Measurements from ENCODE around the gene FAM200C. TPM values are rescaled to one million over a fixed set of nuclear protein-coding genes. Genes with fewer than 3 reads are reported as not detected.

Gene FAM200C
- total RNA-seq, 1 donor from 2014 or later: 8.1 TPM

DNA sequence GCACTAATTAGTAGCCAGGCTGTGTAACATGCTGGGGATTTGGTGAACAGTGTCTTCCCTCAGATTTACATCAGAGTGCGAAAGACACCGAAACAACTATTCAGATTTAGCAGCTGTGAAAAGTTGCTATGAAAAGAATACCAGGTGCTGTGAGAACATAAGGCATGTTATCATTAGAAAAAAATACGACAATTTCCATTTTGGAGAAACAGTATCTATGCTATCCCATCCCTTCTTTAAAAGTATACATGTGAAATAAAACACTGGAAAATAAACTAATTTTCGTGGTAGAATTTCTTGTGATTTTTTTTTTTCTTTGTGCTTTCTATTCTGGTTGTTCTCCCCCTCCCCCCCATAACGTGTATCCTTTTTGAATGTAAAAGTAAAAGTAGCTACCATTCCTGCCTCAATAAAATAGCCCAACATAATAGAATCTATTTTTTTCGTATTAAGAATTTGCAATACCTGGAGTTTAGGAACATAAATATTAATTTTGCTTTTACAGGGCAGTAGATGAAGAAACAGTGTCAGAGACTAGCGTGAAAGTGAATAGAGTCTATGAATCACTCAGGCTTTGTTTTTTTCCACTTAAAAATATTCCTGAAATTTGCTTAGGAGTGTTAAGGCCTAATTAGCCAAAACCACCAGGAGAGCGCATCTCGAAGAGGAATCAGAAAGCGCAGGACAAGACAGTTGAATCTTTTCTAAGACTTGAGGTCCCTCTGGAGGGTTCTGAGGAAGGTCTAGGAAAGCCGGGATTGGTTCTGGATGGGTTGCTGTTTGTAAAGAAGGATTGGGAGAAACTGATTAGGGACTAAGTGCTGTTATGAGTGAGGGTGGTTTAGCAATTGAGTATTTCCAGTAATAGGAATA is 19.8 kb upstream of the FAM200C start:
- TF ChIP-seq, protein P1, sequence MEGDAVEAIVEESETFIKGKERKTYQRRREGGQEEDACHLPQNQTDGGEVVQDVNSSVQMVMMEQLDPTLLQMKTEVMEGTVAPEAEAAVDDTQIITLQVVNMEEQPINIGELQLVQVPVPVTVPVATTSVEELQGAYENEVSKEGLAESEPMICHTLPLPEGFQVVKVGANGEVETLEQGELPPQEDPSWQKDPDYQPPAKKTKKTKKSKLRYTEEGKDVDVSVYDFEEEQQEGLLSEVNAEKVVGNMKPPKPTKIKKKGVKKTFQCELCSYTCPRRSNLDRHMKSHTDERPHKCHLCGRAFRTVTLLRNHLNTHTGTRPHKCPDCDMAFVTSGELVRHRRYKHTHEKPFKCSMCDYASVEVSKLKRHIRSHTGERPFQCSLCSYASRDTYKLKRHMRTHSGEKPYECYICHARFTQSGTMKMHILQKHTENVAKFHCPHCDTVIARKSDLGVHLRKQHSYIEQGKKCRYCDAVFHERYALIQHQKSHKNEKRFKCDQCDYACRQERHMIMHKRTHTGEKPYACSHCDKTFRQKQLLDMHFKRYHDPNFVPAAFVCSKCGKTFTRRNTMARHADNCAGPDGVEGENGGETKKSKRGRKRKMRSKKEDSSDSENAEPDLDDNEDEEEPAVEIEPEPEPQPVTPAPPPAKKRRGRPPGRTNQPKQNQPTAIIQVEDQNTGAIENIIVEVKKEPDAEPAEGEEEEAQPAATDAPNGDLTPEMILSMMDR (conservative IDR thresholded peaks at IDR 0.05): no peak
- no peak for DNase-seq (ENCODE audit: extremely low spot score, unreplicated experiment)
- Mint-ChIP-seq H3K9me3 (no peaks in the 10 kb centered on the region), H3K27ac (peak overlapping the region; percentile 95), H3K27me3 (no peaks in the 10 kb centered on the region), H3K4me3 (peak overlapping the region; percentile 96), H3K4me1 (ENCODE audit: unreplicated experiment) (peaks cover 35% of the 10 kb centered on the region), H3K36me3 (peaks cover 10% of the 10 kb centered on the region)

DNA sequence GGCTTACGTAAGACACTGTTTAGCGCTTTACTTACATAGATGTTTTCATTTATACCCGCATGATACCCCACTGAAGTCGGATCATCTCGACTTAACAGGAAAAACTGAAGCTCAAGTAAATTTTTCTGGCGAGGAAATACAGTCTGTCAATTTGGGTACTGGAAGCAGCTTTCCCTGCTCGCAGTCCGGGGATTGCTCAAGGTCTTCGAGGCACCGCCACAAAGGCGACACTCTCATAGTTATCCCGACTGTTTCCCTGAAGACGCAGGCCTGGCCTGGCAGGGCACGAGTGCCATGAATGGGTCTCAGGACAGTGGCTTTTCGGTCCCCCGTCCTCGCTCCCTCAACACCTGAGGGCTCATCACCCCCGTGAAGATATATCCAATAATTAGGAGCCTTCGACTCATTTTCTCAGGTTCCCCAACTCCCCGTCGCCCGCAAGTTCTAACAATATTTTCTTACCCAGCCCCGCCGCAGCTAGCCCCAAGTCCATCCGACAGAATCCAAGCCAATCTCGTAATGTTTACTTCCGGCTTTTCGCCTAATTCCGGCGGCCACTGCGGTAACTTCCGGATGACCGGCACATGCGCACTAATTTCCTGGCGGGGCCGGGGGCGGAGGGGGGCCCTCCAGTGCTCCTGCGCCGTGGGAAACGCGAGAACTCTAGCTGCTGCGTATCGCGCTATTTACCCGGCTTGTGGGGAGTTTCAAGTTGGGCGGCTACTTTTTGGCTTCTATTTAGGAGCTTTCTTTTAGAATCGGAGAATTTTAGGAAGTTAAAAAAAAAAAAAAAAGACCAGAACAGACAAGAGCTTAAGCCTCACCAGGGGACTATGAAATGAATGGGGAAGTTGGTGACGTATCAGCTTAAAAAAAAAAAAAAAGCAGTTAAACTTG is 19.0 kb upstream of the FAM200C start, which contains the start of gene SLU7:
SLU7 (minus strand) TSS at position 521 of the 897 bp plus-strand sequence. CDS start 3,787 bp downstream, outside the sequence.
- Mint-ChIP-seq H3K27ac (peak within 1 kb of the TSS; percentile 95), H3K9me3 (no peaks in the 10 kb centered on the region), H3K36me3 (peaks cover 4% of the 10 kb centered on the region), H3K27me3 (no peaks in the 10 kb centered on the region), H3K4me3 (peak within 1 kb of the TSS; percentile 96), H3K4me1 (ENCODE audit: unreplicated experiment) (peaks cover 27% of the 10 kb centered on the region)
- TF ChIP-seq, protein P1 (conservative IDR thresholded peaks at IDR 0.05): no peak
- peak; percentile 95 for DNase-seq (ENCODE audit: extremely low spot score, unreplicated experiment)

DNA sequence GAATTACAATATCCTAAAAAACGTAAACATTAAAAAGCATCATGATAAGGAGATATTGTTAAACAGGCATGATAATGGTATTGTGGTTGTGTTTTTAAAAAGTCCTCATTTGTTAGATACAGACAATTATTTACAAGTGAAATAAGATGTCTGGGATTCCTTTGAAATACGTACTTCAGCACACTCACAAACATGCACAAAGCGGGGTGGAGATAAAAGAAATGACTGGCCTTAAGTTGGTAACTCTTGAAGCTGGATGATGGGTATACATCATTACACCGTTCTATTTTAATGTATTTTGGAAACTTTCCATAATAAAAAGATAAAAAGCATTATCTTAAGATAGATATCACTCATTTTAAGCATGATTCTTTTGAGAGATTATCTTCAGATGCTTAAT is 1.0 kb downstream of the FAM200C start:
- TF ChIP-seq, protein P1 (conservative IDR thresholded peaks at IDR 0.05): no peak
- no peak for DNase-seq (ENCODE audit: extremely low spot score, unreplicated experiment)

DNA sequence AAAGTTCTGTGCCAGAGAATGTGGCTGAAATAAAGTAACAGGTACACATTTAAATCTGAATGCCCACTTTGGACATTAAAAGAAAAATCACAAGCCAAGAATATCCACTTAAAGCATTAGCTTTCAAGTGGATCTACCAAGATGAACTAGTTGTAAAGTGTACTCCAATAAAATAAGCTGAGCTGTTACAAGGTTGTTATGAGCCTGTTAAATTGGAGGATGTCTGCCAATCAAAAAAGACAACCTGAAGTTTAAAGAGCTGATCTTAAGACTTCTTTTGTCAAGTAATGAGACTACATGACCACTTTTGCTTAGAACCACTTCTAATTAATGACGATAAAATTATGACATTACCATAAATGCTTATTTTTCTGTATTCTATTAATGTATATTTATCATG is 2.4 kb downstream of the FAM200C start:
- Mint-ChIP-seq H3K36me3 (peaks cover 3% of the 10 kb centered on the region), H3K4me3 (no peak overlapping the region), H3K27me3 (no peaks in the 10 kb centered on the region), H3K27ac (no peak overlapping the region), H3K9me3 (no peaks in the 10 kb centered on the region), H3K4me1 (ENCODE audit: unreplicated experiment) (peaks cover 10% of the 10 kb centered on the region)
- no peak for DNase-seq (ENCODE audit: extremely low spot score, unreplicated experiment)
- TF ChIP-seq, protein P1 (conservative IDR thresholded peaks at IDR 0.05): no peak

More for the DNA sequence above, 1.0 kb downstream of the FAM200C start:
- no peaks in the 10 kb centered on the region for H3K27me3 Mint-ChIP-seq
- H3K9me3 Mint-ChIP-seq: no peaks in the 10 kb centered on the region
- H3K36me3 Mint-ChIP-seq: peaks cover 9% of the 10 kb centered on the region
- peak overlapping the region; percentile 89 for H3K4me3 Mint-ChIP-seq
- H3K4me1 Mint-ChIP-seq (ENCODE audit: unreplicated experiment): peaks cover 10% of the 10 kb centered on the region
- peak overlapping the region; percentile 94 for H3K27ac Mint-ChIP-seq

DNA sequence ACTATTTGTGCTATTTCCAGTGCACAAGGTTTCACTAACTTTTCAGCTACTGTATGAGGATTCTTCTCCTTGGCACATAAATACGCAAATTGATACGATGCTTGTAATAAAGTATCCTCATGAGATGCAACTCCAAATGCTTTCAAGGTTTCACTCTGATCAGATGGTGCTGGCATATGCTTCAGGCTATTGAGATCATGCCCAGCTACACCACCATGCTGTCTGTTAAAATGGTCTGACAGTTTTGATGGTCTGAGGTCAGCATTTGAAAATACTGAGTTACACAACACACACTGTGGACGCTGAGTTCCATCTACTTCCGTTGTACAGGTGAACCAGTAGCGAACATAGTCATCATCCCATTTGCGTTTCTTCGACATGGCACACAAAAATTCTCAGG is 4.7 kb downstream of the FAM200C start:
- TF ChIP-seq, protein P1 (conservative IDR thresholded peaks at IDR 0.05): no peak
- Mint-ChIP-seq H3K9me3 (no peaks in the 10 kb centered on the region), H3K27me3 (no peaks in the 10 kb centered on the region), H3K27ac (no peak overlapping the region), H3K4me3 (no peak overlapping the region), H3K4me1 (ENCODE audit: unreplicated experiment) (peaks cover 8% of the 10 kb centered on the region), H3K36me3 (peaks cover 6% of the 10 kb centered on the region)
- no peak for DNase-seq (ENCODE audit: extremely low spot score, unreplicated experiment)
